SK-N-SH treated with all-trans-retinoic acid at 6 μM for 48 hours (cell line): ENCODE data around the gene AADACL3.

Source experiments
- ATAC-seq: fragments of 200-7000 bp; cut with Tn5 transposase; 3 replicates; pipeline ENCODE4 v1.9.1; 2020; ENCODE audit warnings: mild to moderate bottlenecking, moderate library complexity
- ARNTL ChIP-seq: fragments of 450-650 bp; formaldehyde crosslinking; IDR thresholded peaks from 2 replicates; pipeline ENCODE4 v1.5.0; 2020; ENCODE audit warnings: low read depth, mild to moderate bottlenecking, moderate library complexity, borderline replicate concordance
- CSDC2 ChIP-seq: fragments of 250-450 bp; sonication (Bioruptor Pico); IDR thresholded peaks from 2 replicates; pipeline ENCODE4 v1.5.0; 2020; ENCODE audit warnings: mild to moderate bottlenecking, moderate library complexity
- ESRRG ChIP-seq: fragments of 250-450 bp; sonication (Bioruptor Pico); IDR thresholded peaks from 2 replicates; pipeline ENCODE4 v1.6.1; 2021; ENCODE audit warnings: mild to moderate bottlenecking
- GLIS3 ChIP-seq: fragments of 250-450 bp; sonication (Bioruptor Pico); IDR thresholded peaks from 2 replicates; pipeline ENCODE4 v1.5.0; 2020; ENCODE audit warnings: mild to moderate bottlenecking, moderate library complexity
- ISL1 ChIP-seq: fragments of 250-450 bp; sonication (Bioruptor Pico); IDR thresholded peaks from 2 replicates; pipeline ENCODE4 v2.1.2; 2022; ENCODE audit warnings: mild to moderate bottlenecking, moderate library complexity
- OSR1 ChIP-seq: fragments of 250-450 bp; sonication (Bioruptor Pico); IDR thresholded peaks from 2 replicates; pipeline ENCODE4 v1.8.0; 2022; ENCODE audit warnings: moderate library complexity, mild to moderate bottlenecking, inconsistent platforms
- PPARA ChIP-seq: fragments of 250-450 bp; sonication (Bioruptor Pico); IDR thresholded peaks from 2 replicates; pipeline ENCODE4 v1.5.0; 2020; ENCODE audit warnings: mild to moderate bottlenecking, borderline replicate concordance
- RARB ChIP-seq: fragments of 250-450 bp; sonication (Bioruptor Pico); IDR thresholded peaks from 2 replicates; pipeline ENCODE4 v1.8.0; 2021; ENCODE audit warnings: mild to moderate bottlenecking, moderate library complexity
- SNAI2 ChIP-seq: fragments of 250-450 bp; sonication (Bioruptor Pico); IDR thresholded peaks from 2 replicates; pipeline ENCODE4 v1.5.0; 2020; ENCODE audit warnings: mild to moderate bottlenecking, moderate library complexity
- TCF4 ChIP-seq: fragments of 250-450 bp; sonication (Bioruptor Pico); IDR thresholded peaks from 2 replicates; pipeline ENCODE4 v1.8.0; 2021; ENCODE audit warnings: mild to moderate bottlenecking, moderate library complexity, borderline replicate concordance
- TOX ChIP-seq: fragments of 250-450 bp; sonication (Bioruptor Pico); IDR thresholded peaks from 2 replicates; pipeline ENCODE4 v1.8.0; 2021; ENCODE audit warnings: mild to moderate bottlenecking, moderate library complexity, borderline replicate concordance
- ZC3H10 ChIP-seq: fragments of 250-450 bp; sonication (Bioruptor Pico); IDR thresholded peaks from 2 replicates; pipeline ENCODE4 v1.5.1; 2021; ENCODE audit warnings: mild to moderate bottlenecking, moderate library complexity
- ZFP3 ChIP-seq: fragments of 250-450 bp; sonication (Bioruptor Pico); IDR thresholded peaks from 2 replicates; pipeline ENCODE4 v1.5.0; 2020; ENCODE audit warnings: mild to moderate bottlenecking, moderate library complexity
- ZFP30 ChIP-seq: fragments of 450-650 bp; formaldehyde crosslinking; IDR thresholded peaks from 2 replicates; pipeline ENCODE4 v1.5.0; 2022; ENCODE audit warnings: mild to moderate bottlenecking, moderate library complexity
- ZNF565 ChIP-seq: fragments of 450-650 bp; formaldehyde crosslinking; conservative IDR thresholded peaks from 2 replicates; pipeline ENCODE4 v1.5.0; 2020; ENCODE audit warnings: low read depth, mild to moderate bottlenecking, moderate library complexity
- ZNF70 ChIP-seq: fragments of 450-650 bp; formaldehyde crosslinking; IDR thresholded peaks from 2 replicates; pipeline ENCODE4 v1.5.0; 2020; ENCODE audit warnings: mild to moderate bottlenecking, moderate library complexity
- ZNF8 ChIP-seq: fragments of 450-650 bp; formaldehyde crosslinking; IDR thresholded peaks from 2 replicates; pipeline ENCODE4 v1.5.0; 2020; ENCODE audit warnings: mild to moderate bottlenecking, moderate library complexity
- TF ChIP-seq, protein P1 (sequence below): fragments of 250-450 bp; sonication (Bioruptor Pico); IDR thresholded peaks from 2 replicates; pipeline ENCODE4 v1.8.0; 2021; ENCODE audit warnings: low read depth, mild to moderate bottlenecking, moderate library complexity, borderline replicate concordance
- TF ChIP-seq, protein P2 (sequence below): fragments of 250-450 bp; sonication (Bioruptor Pico); IDR thresholded peaks from 2 replicates; pipeline ENCODE4 v1.5.1; 2020; ENCODE audit warnings: low read depth, mild to moderate bottlenecking, moderate library complexity
- TF ChIP-seq, protein P3 (sequence below): fragments of 250-450 bp; sonication (Bioruptor Pico); IDR thresholded peaks from 2 replicates; pipeline ENCODE4 v1.8.0; 2020; ENCODE audit warnings: mild to moderate bottlenecking, moderate library complexity, borderline replicate concordance

The AADACL3 gene

DNA sequence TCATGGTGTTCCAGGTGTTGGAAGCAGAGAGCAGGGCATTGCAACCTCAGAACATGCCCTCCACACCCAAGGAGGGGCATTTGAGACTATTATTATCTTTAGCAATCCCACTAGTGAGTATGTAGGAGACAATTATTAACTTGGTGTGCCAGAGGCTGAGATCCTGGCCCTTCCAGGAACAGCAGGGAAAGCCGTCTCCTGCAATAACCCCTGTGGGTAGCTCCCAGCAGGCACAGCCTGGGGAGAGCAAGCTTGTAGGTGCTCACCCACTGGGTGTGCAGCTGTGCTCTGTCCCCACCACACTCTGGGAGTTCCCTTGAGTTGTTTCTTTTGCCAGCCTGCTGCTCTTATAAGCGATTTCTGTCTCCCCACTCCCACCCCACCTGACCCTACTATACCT, 40.4 kb downstream of the AADACL3 start:
- TF ChIP-seq, protein P1, sequence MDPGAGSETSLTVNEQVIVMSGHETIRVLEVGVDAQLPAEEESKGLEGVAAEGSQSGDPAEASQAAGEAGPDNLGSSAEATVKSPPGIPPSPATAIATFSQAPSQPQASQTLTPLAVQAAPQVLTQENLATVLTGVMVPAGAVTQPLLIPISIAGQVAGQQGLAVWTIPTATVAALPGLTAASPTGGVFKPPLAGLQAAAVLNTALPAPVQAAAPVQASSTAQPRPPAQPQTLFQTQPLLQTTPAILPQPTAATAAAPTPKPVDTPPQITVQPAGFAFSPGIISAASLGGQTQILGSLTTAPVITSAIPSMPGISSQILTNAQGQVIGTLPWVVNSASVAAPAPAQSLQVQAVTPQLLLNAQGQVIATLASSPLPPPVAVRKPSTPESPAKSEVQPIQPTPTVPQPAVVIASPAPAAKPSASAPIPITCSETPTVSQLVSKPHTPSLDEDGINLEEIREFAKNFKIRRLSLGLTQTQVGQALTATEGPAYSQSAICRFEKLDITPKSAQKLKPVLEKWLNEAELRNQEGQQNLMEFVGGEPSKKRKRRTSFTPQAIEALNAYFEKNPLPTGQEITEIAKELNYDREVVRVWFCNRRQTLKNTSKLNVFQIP (CRISPR knock-in tag): no peak
- TF ChIP-seq OSR1 (CRISPR knock-in tag) (no peak), ZNF565 (no peak)

DNA sequence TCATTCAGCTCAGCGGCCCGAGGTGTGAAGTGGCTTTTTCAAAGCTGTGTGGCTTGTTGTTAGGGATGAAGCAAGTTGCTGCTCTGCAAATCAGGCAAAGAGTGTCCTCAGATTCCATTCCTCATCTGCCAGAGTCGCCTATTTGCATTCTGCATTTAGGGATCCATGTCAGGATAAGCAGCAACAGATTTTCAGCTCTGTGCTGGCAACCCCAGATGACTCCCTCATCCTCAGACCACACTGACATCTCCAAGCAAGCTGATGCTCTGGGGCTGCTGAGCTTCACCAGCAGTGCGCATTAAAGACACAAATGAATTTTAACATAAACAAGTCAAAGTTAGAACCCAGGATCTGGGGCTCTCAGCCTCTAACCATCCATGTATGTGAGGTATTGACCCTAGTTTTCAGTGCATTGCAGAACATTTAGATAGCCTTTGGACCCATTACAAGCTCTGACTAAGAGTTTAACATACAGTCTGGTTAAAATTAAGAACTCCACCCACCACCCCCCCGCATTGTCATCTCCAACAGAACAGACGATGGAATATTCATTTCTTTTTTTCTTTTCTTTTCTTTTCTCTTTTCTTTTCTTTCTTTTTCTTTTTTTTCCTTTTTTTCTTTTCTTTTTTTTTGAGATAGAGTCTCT, 41.0 kb downstream of the AADACL3 start:
- TF ChIP-seq SNAI2 (CRISPR knock-in tag) (no peak), TOX (CRISPR knock-in tag) (no peak), ZNF70 (CRISPR knock-in tag) (no peak), ZC3H10 (CRISPR knock-in tag) (no peak), ARNTL (CRISPR knock-in tag) (no peak)
- TF ChIP-seq, protein P2, sequence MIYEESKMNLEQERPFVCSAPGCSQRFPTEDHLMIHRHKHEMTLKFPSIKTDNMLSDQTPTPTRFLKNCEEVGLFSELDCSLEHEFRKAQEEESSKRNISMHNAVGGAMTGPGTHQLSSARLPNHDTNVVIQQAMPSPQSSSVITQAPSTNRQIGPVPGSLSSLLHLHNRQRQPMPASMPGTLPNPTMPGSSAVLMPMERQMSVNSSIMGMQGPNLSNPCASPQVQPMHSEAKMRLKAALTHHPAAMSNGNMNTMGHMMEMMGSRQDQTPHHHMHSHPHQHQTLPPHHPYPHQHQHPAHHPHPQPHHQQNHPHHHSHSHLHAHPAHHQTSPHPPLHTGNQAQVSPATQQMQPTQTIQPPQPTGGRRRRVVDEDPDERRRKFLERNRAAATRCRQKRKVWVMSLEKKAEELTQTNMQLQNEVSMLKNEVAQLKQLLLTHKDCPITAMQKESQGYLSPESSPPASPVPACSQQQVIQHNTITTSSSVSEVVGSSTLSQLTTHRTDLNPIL (CRISPR knock-in tag): no peak
- TF ChIP-seq, protein P1 (CRISPR knock-in tag): no peak
- TF ChIP-seq, all 23 proteins: peak for 0
- ATAC-seq: no peak

More for the DNA sequence above, 40.4 kb downstream of the AADACL3 start:
- no peak for ATAC-seq

DNA sequence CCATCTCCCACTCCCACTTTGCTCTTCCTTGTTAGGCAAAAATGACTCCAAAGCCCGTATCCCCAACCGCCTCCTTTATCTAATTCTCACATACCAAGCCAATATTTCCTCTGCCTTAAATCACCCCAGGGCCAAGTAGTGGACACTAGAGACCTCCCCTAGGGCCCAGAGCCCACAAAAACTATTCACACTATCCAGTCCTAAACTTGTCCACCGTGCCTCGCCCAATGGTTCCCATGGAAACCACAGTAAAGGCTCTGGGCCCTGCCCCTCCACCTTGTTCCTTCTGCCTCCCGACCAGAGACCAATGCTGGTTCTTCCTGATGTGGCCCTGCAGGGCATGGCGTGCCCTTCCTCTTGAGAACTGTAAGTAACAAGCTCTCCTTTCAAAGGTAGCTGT, 41.9 kb downstream of the AADACL3 start:
- ATAC-seq: no peak
- TF ChIP-seq ZNF70 (CRISPR knock-in tag) (no peak), ISL1 (no peak), ZC3H10 (CRISPR knock-in tag) (no peak), SNAI2 (CRISPR knock-in tag) (no peak), ZFP30 (CRISPR knock-in tag) (no peak), TCF4 (CRISPR knock-in tag) (no peak), CSDC2 (CRISPR knock-in tag) (no peak), ESRRG (CRISPR knock-in tag) (no peak), ARNTL (CRISPR knock-in tag) (no peak), ZNF8 (CRISPR knock-in tag) (no peak), OSR1 (CRISPR knock-in tag) (no peak)
- TF ChIP-seq, protein P1 (CRISPR knock-in tag): no peak
- TF ChIP-seq, protein P2 (CRISPR knock-in tag): no peak
- TF ChIP-seq, protein P3, sequence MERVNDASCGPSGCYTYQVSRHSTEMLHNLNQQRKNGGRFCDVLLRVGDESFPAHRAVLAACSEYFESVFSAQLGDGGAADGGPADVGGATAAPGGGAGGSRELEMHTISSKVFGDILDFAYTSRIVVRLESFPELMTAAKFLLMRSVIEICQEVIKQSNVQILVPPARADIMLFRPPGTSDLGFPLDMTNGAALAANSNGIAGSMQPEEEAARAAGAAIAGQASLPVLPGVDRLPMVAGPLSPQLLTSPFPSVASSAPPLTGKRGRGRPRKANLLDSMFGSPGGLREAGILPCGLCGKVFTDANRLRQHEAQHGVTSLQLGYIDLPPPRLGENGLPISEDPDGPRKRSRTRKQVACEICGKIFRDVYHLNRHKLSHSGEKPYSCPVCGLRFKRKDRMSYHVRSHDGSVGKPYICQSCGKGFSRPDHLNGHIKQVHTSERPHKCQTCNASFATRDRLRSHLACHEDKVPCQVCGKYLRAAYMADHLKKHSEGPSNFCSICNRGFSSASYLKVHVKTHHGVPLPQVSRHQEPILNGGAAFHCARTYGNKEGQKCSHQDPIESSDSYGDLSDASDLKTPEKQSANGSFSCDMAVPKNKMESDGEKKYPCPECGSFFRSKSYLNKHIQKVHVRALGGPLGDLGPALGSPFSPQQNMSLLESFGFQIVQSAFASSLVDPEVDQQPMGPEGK: no peak

DNA sequence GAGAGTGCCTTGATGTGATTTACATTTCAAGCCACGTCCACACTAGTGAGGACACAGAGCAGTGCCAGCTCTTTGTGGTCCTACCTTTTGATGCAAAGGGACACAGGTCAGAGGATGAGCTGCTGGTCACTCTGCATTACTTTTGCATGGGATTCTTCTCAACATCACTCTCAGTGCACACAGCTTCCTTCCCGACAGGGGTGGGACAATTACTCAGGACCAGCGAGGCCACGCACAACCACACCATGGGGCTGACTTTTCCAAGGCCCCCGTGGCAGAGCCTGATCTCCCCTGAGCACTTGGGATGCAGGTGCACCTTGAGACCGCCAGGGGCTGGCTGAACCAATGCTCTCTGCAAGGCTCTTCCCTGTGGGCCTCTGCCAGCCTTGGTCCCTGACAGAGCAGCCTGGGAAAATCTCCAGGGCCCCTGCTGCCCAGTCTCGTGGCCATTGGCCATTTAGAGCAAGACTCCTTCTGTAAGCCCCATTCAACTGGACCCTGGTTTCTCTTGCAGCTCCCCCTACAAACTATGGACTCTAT, 44.4 kb downstream of the AADACL3 start:
- ATAC-seq: peak; percentile 87
- TF ChIP-seq, protein P3: no peak
- TF ChIP-seq OSR1 (CRISPR knock-in tag): no peak
- TF ChIP-seq, protein P2 (CRISPR knock-in tag): no peak
- TF ChIP-seq ZNF565: no peak
- TF ChIP-seq RARB (CRISPR knock-in tag): no peak
- no peak for TF ChIP-seq TCF4 (CRISPR knock-in tag)
- no peak for TF ChIP-seq PPARA (CRISPR knock-in tag)
- no peak for TF ChIP-seq ZNF70 (CRISPR knock-in tag)
- no peak for TF ChIP-seq ESRRG (CRISPR knock-in tag)
- no peak for TF ChIP-seq GLIS3 (CRISPR knock-in tag)
- no peak for TF ChIP-seq ZFP3
- TF ChIP-seq ZNF8 (CRISPR knock-in tag): no peak
